Osteoblast (primary cell): Measurements from ENCODE around the gene DNMT3A. TPM values are rescaled to one million over a fixed set of nuclear protein-coding genes. Genes with fewer than 3 reads are reported as not detected.

Experiments used
- DNase-seq: peaks from one replicate; pipeline ENCODE4 v3.0.0; 2011; ENCODE audit warnings: low spot score, mixed read lengths; ENCODE audit not compliant: insufficient read length; ENCODE audit errors: missing footprints
- H2AFZ ChIP-seq: 2 replicates; pipeline ENCODE4 v1.6.0; 2011; ENCODE audit warnings: mild to moderate bottlenecking, low read length
- H3K27ac ChIP-seq: 2 replicates; pipeline ENCODE4 v1.5.1; 2011; ENCODE audit warnings: mild to moderate bottlenecking, low read depth, low read length, moderate library complexity
- H3K27me3 ChIP-seq: 2 replicates; pipeline ENCODE4 v1.6.0; 2012; ENCODE audit warnings: mild to moderate bottlenecking, control low read depth, inconsistent platforms, low read length, moderate library complexity; ENCODE audit not compliant: insufficient read depth
- H3K36me3 ChIP-seq: 2 replicates; pipeline ENCODE4 v1.5.1; 2011; ENCODE audit warnings: mild to moderate bottlenecking, low read length, control low read depth, moderate library complexity; ENCODE audit not compliant: insufficient read depth
- H3K4me1 ChIP-seq: 2 replicates; pipeline ENCODE4 v1.5.1; 2011; ENCODE audit warnings: mild to moderate bottlenecking, low read length, control low read depth, moderate library complexity; ENCODE audit not compliant: insufficient read depth
- H3K4me2 ChIP-seq: 2 replicates; pipeline ENCODE4 v1.6.0; 2011; ENCODE audit warnings: mild to moderate bottlenecking, low read length; ENCODE audit not compliant: insufficient read depth
- H3K4me3 ChIP-seq: fragments of 200-600 bp; sonication (generic); 3 replicates; pipeline ENCODE4 v1.5.1; 2012; ENCODE audit warnings: mild to moderate bottlenecking, low read length, inconsistent platforms; ENCODE audit not compliant: insufficient read depth
- H3K79me2 ChIP-seq: 2 replicates; pipeline ENCODE4 v1.6.0; 2012; ENCODE audit warnings: mild to moderate bottlenecking, low read length, control low read depth, inconsistent platforms; ENCODE audit not compliant: insufficient read depth
- H3K9me3 ChIP-seq: 2 replicates; pipeline ENCODE4 v1.5.1; 2011; ENCODE audit warnings: low read depth, low read length, control low read depth
- H4K20me1 ChIP-seq: 2 replicates; pipeline ENCODE4 v1.6.0; 2012; ENCODE audit warnings: mild to moderate bottlenecking, low read length, control low read depth; ENCODE audit not compliant: insufficient read depth
- total RNA-seq: library from RNA; depleted of rRNA; stranded (reverse); fragments of >200 nt; gene quantifications from 2 replicates; pipeline ENCODE4 v1.2.3, GENCODE V29; 2012
- TF ChIP-seq, protein P1 (sequence below): IDR thresholded peaks from 2 replicates; pipeline ENCODE4 v1.5.1; 2011; ENCODE audit warnings: mild to moderate bottlenecking, low read depth, low read length, moderate library complexity; ENCODE audit errors: extremely low read depth

The DNMT3A gene
- total RNA-seq, 1 donor, result 18.5 TPM

DNA sequence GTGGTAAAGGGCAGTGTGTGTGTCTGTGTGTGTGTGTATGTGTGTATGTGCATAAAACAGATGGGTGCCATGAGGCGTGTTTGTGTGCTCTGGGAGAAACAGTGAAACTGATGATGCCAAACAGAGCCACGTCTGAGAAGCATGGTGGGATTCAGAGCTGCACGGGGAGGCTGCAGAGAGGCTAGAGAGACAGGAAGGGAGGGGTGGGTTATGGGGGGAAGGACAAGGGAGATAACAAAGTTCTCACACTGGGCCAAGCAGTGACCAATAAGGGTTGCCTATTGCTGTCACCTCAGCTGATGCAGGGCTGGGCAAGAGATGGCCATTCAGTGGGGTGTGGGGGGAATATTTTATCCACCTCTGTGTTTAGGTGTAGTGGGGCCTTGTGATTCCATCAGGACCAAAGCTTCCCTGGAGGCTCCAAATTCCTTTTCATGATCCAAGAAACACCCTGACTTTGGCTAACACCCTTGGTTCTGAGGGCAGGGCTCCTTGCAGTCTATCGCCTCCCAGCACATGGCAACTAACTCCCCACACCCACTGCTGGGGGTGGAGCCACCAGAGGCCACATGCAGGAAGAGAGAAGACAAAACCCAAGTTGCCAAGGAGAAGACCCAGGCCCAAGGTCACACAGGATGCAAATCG lies 119.1 kb downstream of the DNMT3A start:
- Histone ChIP-seq H3K27ac (no peak overlapping the region), H3K9me3 (no peaks in the 10 kb centered on the region), H4K20me1 (no peaks in the 10 kb centered on the region), H2AFZ (no peak overlapping the region), H3K36me3 (no peaks in the 10 kb centered on the region), H3K79me2 (no peaks in the 10 kb centered on the region), H3K4me3 (no peak overlapping the region), H3K4me1 (no peaks in the 10 kb centered on the region), H3K4me2 (no peak overlapping the region), H3K27me3 (no peaks in the 10 kb centered on the region)
- TF ChIP-seq, protein P1, sequence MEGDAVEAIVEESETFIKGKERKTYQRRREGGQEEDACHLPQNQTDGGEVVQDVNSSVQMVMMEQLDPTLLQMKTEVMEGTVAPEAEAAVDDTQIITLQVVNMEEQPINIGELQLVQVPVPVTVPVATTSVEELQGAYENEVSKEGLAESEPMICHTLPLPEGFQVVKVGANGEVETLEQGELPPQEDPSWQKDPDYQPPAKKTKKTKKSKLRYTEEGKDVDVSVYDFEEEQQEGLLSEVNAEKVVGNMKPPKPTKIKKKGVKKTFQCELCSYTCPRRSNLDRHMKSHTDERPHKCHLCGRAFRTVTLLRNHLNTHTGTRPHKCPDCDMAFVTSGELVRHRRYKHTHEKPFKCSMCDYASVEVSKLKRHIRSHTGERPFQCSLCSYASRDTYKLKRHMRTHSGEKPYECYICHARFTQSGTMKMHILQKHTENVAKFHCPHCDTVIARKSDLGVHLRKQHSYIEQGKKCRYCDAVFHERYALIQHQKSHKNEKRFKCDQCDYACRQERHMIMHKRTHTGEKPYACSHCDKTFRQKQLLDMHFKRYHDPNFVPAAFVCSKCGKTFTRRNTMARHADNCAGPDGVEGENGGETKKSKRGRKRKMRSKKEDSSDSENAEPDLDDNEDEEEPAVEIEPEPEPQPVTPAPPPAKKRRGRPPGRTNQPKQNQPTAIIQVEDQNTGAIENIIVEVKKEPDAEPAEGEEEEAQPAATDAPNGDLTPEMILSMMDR, result no peak
- DNase-seq, result no peak

DNA sequence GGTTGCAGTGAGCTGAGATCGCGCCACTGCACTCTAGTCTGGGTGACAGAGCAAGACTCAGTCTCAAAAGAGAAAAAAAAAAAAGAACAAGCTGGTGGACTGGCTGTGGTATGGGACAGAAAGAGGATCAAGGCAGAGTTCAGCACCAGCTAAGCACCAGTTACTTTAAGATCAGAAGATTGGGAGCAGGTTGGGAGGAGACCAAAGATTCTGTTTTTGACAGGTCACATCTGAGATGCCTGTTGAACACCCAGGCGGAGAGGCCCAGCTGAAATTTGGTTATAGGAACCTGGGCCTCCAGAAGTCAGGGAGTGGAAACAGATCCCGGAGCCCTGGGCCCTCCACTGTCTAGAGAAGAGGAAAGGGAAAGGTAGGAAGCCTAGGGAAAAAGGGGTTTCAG lies 120.1 kb downstream of the DNMT3A start:
- Histone ChIP-seq H3K27ac (no peak overlapping the region), H4K20me1 (no peaks in the 10 kb centered on the region), H3K36me3 (no peaks in the 10 kb centered on the region), H3K27me3 (no peaks in the 10 kb centered on the region), H3K4me1 (no peaks in the 10 kb centered on the region), H3K9me3 (no peaks in the 10 kb centered on the region), H3K4me2 (no peak overlapping the region), H3K79me2 (no peaks in the 10 kb centered on the region), H3K4me3 (no peak overlapping the region), H2AFZ (no peak overlapping the region)
- no peak for DNase-seq
- TF ChIP-seq, protein P1, result no peak

DNA sequence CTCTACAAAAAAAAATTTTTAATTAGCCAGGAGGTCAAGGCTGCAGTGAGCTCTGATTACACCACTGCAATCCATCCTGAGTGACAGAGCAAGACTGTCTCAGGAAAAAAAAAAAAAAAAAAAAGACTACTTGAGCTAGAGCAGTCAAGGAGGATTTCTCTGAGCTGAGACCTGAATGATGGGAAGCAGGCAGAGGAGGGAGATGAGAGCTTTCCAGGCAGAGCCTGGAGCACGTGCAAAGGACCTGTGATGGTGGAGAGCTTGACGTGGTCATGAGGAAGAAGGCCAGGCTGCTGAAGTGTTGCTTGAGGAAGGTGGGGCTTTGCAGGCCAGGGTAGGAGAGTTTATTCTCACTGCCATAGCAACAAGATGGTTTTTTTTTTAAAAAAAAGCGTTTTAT lies 121.4 kb downstream of the DNMT3A start:
- peak; percentile 74 for DNase-seq
- no peak overlapping the region for H3K4me2 ChIP-seq
- TF ChIP-seq, protein P1, result no peak

DNA sequence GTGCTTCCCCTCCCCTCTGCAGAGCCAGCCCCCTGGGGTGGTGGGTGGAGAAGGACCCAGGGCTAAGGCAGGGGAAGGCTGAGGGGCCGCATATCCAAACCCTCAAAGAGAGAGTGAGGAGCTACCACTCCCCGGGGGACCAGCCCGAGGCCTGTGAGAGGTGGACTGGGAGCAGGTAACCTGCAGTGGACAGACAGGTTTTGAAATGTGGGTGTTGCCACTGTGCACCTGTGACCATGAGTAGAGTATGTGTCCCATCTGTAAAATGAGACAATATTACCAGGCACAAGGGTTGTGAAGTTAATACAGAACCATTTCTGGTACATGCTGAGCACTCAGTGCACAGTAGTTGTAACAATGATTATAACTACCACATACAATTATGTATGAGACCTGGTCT lies 122.1 kb downstream of the DNMT3A start:
- H3K27me3 ChIP-seq, result no peaks in the 10 kb centered on the region
- no peaks in the 10 kb centered on the region for H3K36me3 ChIP-seq
- no peak overlapping the region for H3K4me2 ChIP-seq
- TF ChIP-seq, protein P1, result no peak
- no peaks in the 10 kb centered on the region for H3K9me3 ChIP-seq
- no peak overlapping the region for H2AFZ ChIP-seq
- H3K79me2 ChIP-seq, result no peaks in the 10 kb centered on the region
- DNase-seq, result no peak
- H3K27ac ChIP-seq, result no peak overlapping the region
- no peaks in the 10 kb centered on the region for H3K4me1 ChIP-seq
- no peaks in the 10 kb centered on the region for H4K20me1 ChIP-seq
- no peak overlapping the region for H3K4me3 ChIP-seq

More for the DNA sequence above, 121.4 kb downstream of the DNMT3A start:
- no peak overlapping the region for H3K27ac ChIP-seq
- no peak overlapping the region for H2AFZ ChIP-seq
- no peaks in the 10 kb centered on the region for H3K9me3 ChIP-seq
- H3K4me3 ChIP-seq, result no peak overlapping the region
- no peaks in the 10 kb centered on the region for H4K20me1 ChIP-seq
- H3K27me3 ChIP-seq, result no peaks in the 10 kb centered on the region
- H3K79me2 ChIP-seq, result no peaks in the 10 kb centered on the region
- H3K4me1 ChIP-seq, result no peaks in the 10 kb centered on the region
- H3K36me3 ChIP-seq, result no peaks in the 10 kb centered on the region
